Bronchial epithelial cell (primary cell): ENCODE results near the gene CD300C. TPM values are rescaled to one million over a fixed set of nuclear protein-coding genes. Genes with fewer than 3 reads are reported as not detected.
"Not testable (repeated sequence)": the region's sequence is repeated elsewhere in the genome, so short reads cannot be mapped to it uniquely, and the experiment has no call there.

Source experiments
- DNase-seq: peaks from one replicate; pipeline ENCODE4 v3.0.0-alpha.2; 2010; ENCODE audit warnings: low read depth
- FAIRE-seq: peaks from 2 replicates; lab custom pipeline; 2011; peaks lifted over from hg19 to GRCh38; lab: Jason Lieb, UNC
- H3K27me3 ChIP-seq: 2 replicates; pipeline ENCODE4 v1.5.1; 2011; ENCODE audit warnings: low read length; ENCODE audit not compliant: control insufficient read depth, insufficient read depth
- H3K36me3 ChIP-seq: 2 replicates; pipeline ENCODE4 v1.5.1; 2011; ENCODE audit warnings: low read length; ENCODE audit not compliant: control insufficient read depth, insufficient read depth
- H3K4me3 ChIP-seq: 2 replicates; pipeline ENCODE4 v1.5.1; 2011; ENCODE audit warnings: mild to moderate bottlenecking, low read depth, low read length, control low read depth
- CTCF ChIP-seq: IDR thresholded peaks from 2 replicates; pipeline ENCODE4 v1.5.1; 2011; ENCODE audit warnings: mild to moderate bottlenecking, moderate library complexity, low read length, control low read depth, inconsistent platforms; ENCODE audit not compliant: insufficient read depth, severe bottlenecking
- total RNA-seq: library from RNA; depleted of rRNA; stranded (reverse); fragments of >200 nt; gene quantifications from 2 replicates; pipeline ENCODE4 v1.2.1, GENCODE V29; 2014

Gene CD300C
- total RNA-seq, 1 donor from 2014 or later = not detected

- FAIRE-seq (no peak), DNase-seq (no peak)
- Histone ChIP-seq H3K27me3 (no peaks in the 10 kb centered on the region), H3K36me3 (no peaks in the 10 kb centered on the region), H3K4me3 (no peak overlapping the region)
- no peak for TF ChIP-seq CTCF
These were observed 33.9 kb downstream of the CD300C start for GRCh38 chr17:74512036-74512435.

GRCh38 chr17:74508156-74508555 lies 37.8 kb downstream of the CD300C start:
- TF ChIP-seq CTCF = no peak
- no peak for FAIRE-seq
- DNase-seq = no peak
- no peak overlapping the region for H3K4me3 ChIP-seq
- no peaks in the 10 kb centered on the region for H3K36me3 ChIP-seq
- peaks cover 1% of the 10 kb centered on the region for H3K27me3 ChIP-seq

GRCh38 chr17:74503949-74504348 lies 42.0 kb downstream of the CD300C start:
- not testable (repeated sequence) for DNase-seq, FAIRE-seq, H3K4me3 ChIP-seq, H3K27me3 ChIP-seq, H3K36me3 ChIP-seq

- no peak for TF ChIP-seq CTCF
- DNase-seq (no peak), FAIRE-seq (no peak)
- Histone ChIP-seq H3K4me3 (no peak overlapping the region), H3K36me3 (no peaks in the 10 kb centered on the region), H3K27me3 (peaks cover 1% of the 10 kb centered on the region)
These were observed 43.1 kb downstream of the CD300C start for GRCh38 chr17:74502861-74503260.

GRCh38 chr17:74499992-74500391 lies 45.9 kb downstream of the CD300C start:
- DNase-seq (no peak), FAIRE-seq (no peak)
- Histone ChIP-seq H3K36me3 (no peaks in the 10 kb centered on the region), H3K4me3 (no peak overlapping the region), H3K27me3 (peaks cover 1% of the 10 kb centered on the region)
- TF ChIP-seq CTCF = no peak

- Histone ChIP-seq H3K4me3 (no peak overlapping the region), H3K27me3 (no peaks in the 10 kb centered on the region), H3K36me3 (no peaks in the 10 kb centered on the region)
- TF ChIP-seq CTCF = no peak
- FAIRE-seq (no peak), DNase-seq (no peak)
These were observed 48.4 kb downstream of the CD300C start for GRCh38 chr17:74497471-74497870.
